Neural cell (in vitro differentiated cells): Measurements from ENCODE around the gene TAPBPL. TPM values are rescaled to one million over a fixed set of nuclear protein-coding genes. Genes with fewer than 3 reads are reported as not detected.
"Not testable (repeated sequence)": the region's sequence is repeated elsewhere in the genome, so short reads cannot be mapped to it uniquely, and the experiment has no call there.

Experiments
- H2AFZ ChIP-seq: fragments of 200-600, 300-800 bp; sonication (generic), shearing (Covaris generic); 2 replicates; pipeline ENCODE4 v1.6.0; 2014; ENCODE audit warnings: low read depth, mild to moderate bottlenecking, antibody characterized with exemption, low read length, moderate library complexity
- H3F3A ChIP-seq: fragments of 200-600 bp; shearing (Covaris generic); 2 replicates; pipeline ENCODE4 v1.6.1; 2016; ENCODE audit warnings: mild to moderate bottlenecking, moderate library complexity, mixed read lengths, antibody characterized with exemption, low read length; ENCODE audit not compliant: insufficient read depth, poor library complexity, severe bottlenecking
- H3K27ac ChIP-seq: fragments of 200-600, 300-800 bp; sonication (generic), shearing (Covaris generic); 2 replicates; pipeline ENCODE4 v1.5.1; 2014; ENCODE audit warnings: mild to moderate bottlenecking, low read length, moderate library complexity
- H3K27me3 ChIP-seq: fragments of 300-800, 200-600 bp; sonication (generic), shearing (Covaris generic); 2 replicates; pipeline ENCODE4 v1.6.0; 2014; ENCODE audit warnings: mild to moderate bottlenecking, low read depth, low read length, moderate library complexity; ENCODE audit not compliant: insufficient read depth
- H3K36me3 ChIP-seq: fragments of 300-800, 200-600 bp; sonication (generic), shearing (Covaris generic); 2 replicates; pipeline ENCODE4 v1.5.1; 2014; ENCODE audit warnings: mild to moderate bottlenecking, antibody characterized with exemption, low read length, moderate library complexity; ENCODE audit not compliant: insufficient read depth
- H3K4me2 ChIP-seq: fragments of 300-800, 200-600 bp; sonication (generic), shearing (Covaris generic); 2 replicates; pipeline ENCODE4 v1.6.0; 2014; ENCODE audit warnings: mild to moderate bottlenecking, low read length
- H3K4me3 ChIP-seq: fragments of 300-800, 200-600 bp; sonication (generic), shearing (Covaris generic); 2 replicates; pipeline ENCODE4 v1.5.1; 2014; ENCODE audit warnings: mild to moderate bottlenecking, low read length, moderate library complexity
- H3K79me2 ChIP-seq: fragments of 200-600 bp; shearing (Covaris generic); replicated peaks from 2 replicates; pipeline ENCODE4 v1.6.0; 2014; ENCODE audit warnings: mild to moderate bottlenecking, low read length, moderate library complexity; ENCODE audit not compliant: insufficient read depth
- H3K9ac ChIP-seq: fragments of 300-800, 200-600 bp; sonication (generic), shearing (Covaris generic); 2 replicates; pipeline ENCODE4 v1.6.1; 2016; ENCODE audit warnings: mild to moderate bottlenecking, low read length, mixed read lengths
- H3K9me2 ChIP-seq: fragments of 200-600 bp; shearing (Covaris generic); 2 replicates; pipeline ENCODE4 v1.6.1; 2016; ENCODE audit warnings: mild to moderate bottlenecking, low read length, mixed read lengths; ENCODE audit not compliant: insufficient read depth
- H3K9me3 ChIP-seq: fragments of 200-600, 300-800 bp; sonication (generic), shearing (Covaris generic); 2 replicates; pipeline ENCODE4 v1.6.1; 2016; ENCODE audit warnings: mild to moderate bottlenecking, mixed run types, low read length, moderate library complexity, mixed read lengths
- H4K20me1 ChIP-seq: fragments of 200-600 bp; shearing (Covaris generic); 2 replicates; pipeline ENCODE4 v1.6.1; 2016; ENCODE audit warnings: mild to moderate bottlenecking, mixed run types; ENCODE audit not compliant: insufficient read depth
- CTCF ChIP-seq: fragments of 450-650 bp; IDR thresholded peaks from 2 replicates; pipeline ENCODE4 v1.5.1; 2014; ENCODE audit warnings: antibody characterized with exemption, mild to moderate bottlenecking, moderate library complexity; ENCODE audit not compliant: poor library complexity, severe bottlenecking
- EP300 ChIP-seq: fragments of 450-650 bp; conservative IDR thresholded peaks from 2 replicates; pipeline ENCODE4 v1.6.1; 2014; ENCODE audit warnings: antibody characterized with exemption, mild to moderate bottlenecking, moderate library complexity; ENCODE audit not compliant: poor library complexity, severe bottlenecking
- EZH2 ChIP-seq: fragments of 200-600, 300-800 bp; shearing (Covaris generic), sonication (generic); IDR thresholded peaks from 2 replicates; pipeline ENCODE4 v1.6.1; 2014; ENCODE audit warnings: antibody characterized with exemption, low read length, borderline replicate concordance, mild to moderate bottlenecking; ENCODE audit not compliant: insufficient read depth, poor library complexity, severe bottlenecking
- MXI1 ChIP-seq: fragments of 450-650 bp; conservative IDR thresholded peaks from 2 replicates; pipeline ENCODE4 v1.6.1; 2014; ENCODE audit warnings: antibody characterized with exemption, mild to moderate bottlenecking; ENCODE audit not compliant: poor library complexity, severe bottlenecking
- POLR2AphosphoS5 ChIP-seq: IDR thresholded peaks from 2 replicates; pipeline ENCODE4 v1.6.1; 2012
- RAD21 ChIP-seq: fragments of 450-650 bp; conservative IDR thresholded peaks from 2 replicates; pipeline ENCODE4 v1.6.1; 2014; ENCODE audit warnings: antibody characterized with exemption, mild to moderate bottlenecking, moderate library complexity
- REST ChIP-seq: IDR thresholded peaks from 2 replicates; pipeline ENCODE4 v1.6.1; 2012; ENCODE audit warnings: borderline replicate concordance
- SMC3 ChIP-seq: fragments of 450-650 bp; conservative IDR thresholded peaks from 2 replicates; pipeline ENCODE4 v1.6.1; 2014; ENCODE audit warnings: antibody characterized with exemption, mild to moderate bottlenecking, moderate library complexity; ENCODE audit not compliant: poor library complexity
- TAF1 ChIP-seq: IDR thresholded peaks from 2 replicates; pipeline ENCODE4 v1.6.1; 2012; ENCODE audit warnings: low read depth
- polyA plus RNA-seq: library from polyadenylated mRNA; depleted of rRNA; stranded (reverse); fragments of >200 nt; gene quantifications from 2 replicates; pipeline ENCODE4 v1.2.3, GENCODE V29; 2014

Gene TAPBPL
- polyA plus RNA-seq, 1 donor from 2014 or later = not detected

GRCh38 chr12:6426882-6427671 is 24.8 kb upstream of the TAPBPL start:
- Histone ChIP-seq H3K9ac (no peak overlapping the region), H3F3A (no peaks in the 10 kb centered on the region), H3K9me2 (no peaks in the 10 kb centered on the region), H2AFZ (no peak overlapping the region), H3K36me3 (no peaks in the 10 kb centered on the region), H4K20me1 (no peaks in the 10 kb centered on the region), H3K4me2 (no peak overlapping the region), H3K9me3 (no peaks in the 10 kb centered on the region), H3K27ac (no peak overlapping the region), H3K27me3 (no peaks in the 10 kb centered on the region), H3K4me3 (no peak overlapping the region), H3K79me2 (no peaks in the 10 kb centered on the region)
- TF ChIP-seq SMC3 (no peak), TAF1 (no peak), RAD21 (no peak), EZH2 (no peak), REST (no peak), EP300 (no peak), POLR2AphosphoS5 (no peak), MXI1 (no peak), CTCF (no peak)

DNA sequence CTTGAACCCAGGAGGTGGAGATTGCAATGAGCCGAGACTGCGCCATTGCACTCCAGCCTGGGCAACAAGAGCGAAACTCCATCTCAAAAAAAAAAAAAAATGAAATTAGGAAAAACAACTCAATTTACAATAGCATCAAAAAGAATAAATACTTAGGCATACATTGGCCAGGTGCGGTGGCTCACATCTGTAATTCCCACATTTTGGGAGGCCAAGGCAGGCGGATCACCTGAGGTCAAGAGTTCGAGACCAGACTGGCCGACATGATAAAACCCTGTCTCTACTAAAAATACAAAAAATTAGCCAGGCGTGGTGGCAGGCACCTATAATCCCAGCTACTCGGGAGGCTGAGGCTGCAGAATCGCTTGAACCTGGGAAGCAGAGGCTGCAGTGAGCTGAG is 24.0 kb upstream of the TAPBPL start:
- not testable (repeated sequence) for H3K79me2 ChIP-seq, H3K4me2 ChIP-seq, H3F3A ChIP-seq, H3K27ac ChIP-seq, H3K4me3 ChIP-seq, H3K9ac ChIP-seq, H3K27me3 ChIP-seq, H4K20me1 ChIP-seq, H3K9me3 ChIP-seq, H3K36me3 ChIP-seq, H2AFZ ChIP-seq, H3K9me2 ChIP-seq

DNA sequence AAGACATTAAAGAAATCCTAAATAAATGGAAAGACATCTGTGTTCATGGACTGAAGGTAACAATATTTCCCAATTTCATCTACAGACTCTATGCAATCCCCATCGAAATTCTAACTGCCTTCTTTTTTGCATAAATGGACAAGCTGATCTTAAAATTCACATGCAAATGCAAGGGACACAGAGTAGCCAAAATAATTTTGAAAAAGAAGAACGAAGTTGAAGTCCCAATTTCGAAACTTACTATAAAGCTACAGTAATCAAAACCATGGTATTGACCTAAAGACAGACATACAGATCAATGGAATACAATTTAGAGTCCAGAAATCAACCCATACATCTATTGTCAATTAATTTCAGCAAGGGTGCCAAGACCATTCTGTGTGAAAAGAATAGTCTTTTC is 23.5 kb upstream of the TAPBPL start:
- no peaks in the 10 kb centered on the region for H3K27me3 ChIP-seq
- H3K4me3 ChIP-seq = no peak overlapping the region
- H3K36me3 ChIP-seq = no peaks in the 10 kb centered on the region
- no peak overlapping the region for H2AFZ ChIP-seq
- no peak overlapping the region for H3K27ac ChIP-seq
- no peak for TF ChIP-seq MXI1
- TF ChIP-seq CTCF = no peak
- no peak for TF ChIP-seq RAD21
- TF ChIP-seq SMC3 = no peak
- no peak for TF ChIP-seq TAF1
- H3K79me2 ChIP-seq = no peaks in the 10 kb centered on the region
- H3K9me2 ChIP-seq = no peaks in the 10 kb centered on the region
- no peak overlapping the region for H3K4me2 ChIP-seq
- no peaks in the 10 kb centered on the region for H3F3A ChIP-seq
- H3K9me3 ChIP-seq = no peaks in the 10 kb centered on the region
- H3K9ac ChIP-seq = no peak overlapping the region
- no peaks in the 10 kb centered on the region for H4K20me1 ChIP-seq
